Activated CD8-positive, alpha-beta memory T cell treated with anti-CD3 and anti-CD28 coated beads for 24 hours (primary cell): ENCODE data around the gene EGFL7.

Source experiments
- DNase-seq: peaks from one replicate; pipeline ENCODE4 v3.0.0-alpha.2; 2020

EGFL7 gene

GRCh38 chr9:136662656-136663581 is at the start of gene EGFL7:
Gene EGFL7 (plus strand): TSS chr9:136662916. CDS start chr9:136668283, 5,367 bp downstream.
- no peak for DNase-seq

GRCh38 chr9:136613824-136614371 is 48.8 kb upstream of the EGFL7 start:
- DNase-seq = no peak

- no peak for DNase-seq
Observed at GRCh38 chr9:136614372-136614922, 48.3 kb upstream of the EGFL7 start.

GRCh38 chr9:136614967-136615623 is 47.6 kb upstream of the EGFL7 start:
- DNase-seq = no peak

GRCh38 chr9:136615631-136616306 is 46.9 kb upstream of the EGFL7 start:
- no peak for DNase-seq

- DNase-seq = no peak
Observed at GRCh38 chr9:136616307-136616635, 46.4 kb upstream of the EGFL7 start.

- DNase-seq = no peak
Observed at GRCh38 chr9:136616948-136617695, 45.6 kb upstream of the EGFL7 start.

GRCh38 chr9:136617746-136618579 is 44.8 kb upstream of the EGFL7 start:
- no peak for DNase-seq

GRCh38 chr9:136618580-136619547 is 43.9 kb upstream of the EGFL7 start:
- no peak for DNase-seq

GRCh38 chr9:136619742-136620440 is 42.8 kb upstream of the EGFL7 start:
- no peak for DNase-seq

- DNase-seq = no peak
Observed at GRCh38 chr9:136620441-136621018, 42.2 kb upstream of the EGFL7 start.

- DNase-seq = no peak
Observed at GRCh38 chr9:136621019-136621733, 41.5 kb upstream of the EGFL7 start.

- no peak for DNase-seq
Observed at GRCh38 chr9:136621734-136622093, 41.0 kb upstream of the EGFL7 start.

GRCh38 chr9:136622538-136622948 is 40.2 kb upstream of the EGFL7 start:
- DNase-seq = no peak

- no peak for DNase-seq
Observed at GRCh38 chr9:136623016-136623841, 39.5 kb upstream of the EGFL7 start.

GRCh38 chr9:136623842-136624183 is 38.9 kb upstream of the EGFL7 start:
- DNase-seq = no peak

GRCh38 chr9:136624184-136624951 is 38.3 kb upstream of the EGFL7 start:
- DNase-seq = no peak
